ENCODE results near the gene HCFC2.

DNA sequence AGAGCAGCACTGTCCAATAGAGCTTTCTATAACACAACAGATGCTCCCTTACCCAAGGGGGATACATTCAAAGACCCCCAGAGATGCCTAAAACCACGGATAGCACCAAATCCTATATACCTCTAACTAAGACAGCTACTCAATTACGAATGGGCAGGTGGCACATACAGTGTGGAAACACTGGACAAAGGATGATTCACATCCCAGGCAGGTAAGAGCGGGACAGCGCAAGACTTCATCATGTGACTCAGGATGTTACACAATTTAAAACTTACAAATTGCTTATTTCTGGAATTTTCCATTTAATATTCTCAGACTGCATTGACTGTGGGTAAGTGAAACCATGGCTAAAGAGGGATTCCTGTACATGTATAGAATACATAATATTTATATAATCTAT lies 5.5 kb upstream of the HCFC2 start:
- TF ChIP-seq, protein P1, sequence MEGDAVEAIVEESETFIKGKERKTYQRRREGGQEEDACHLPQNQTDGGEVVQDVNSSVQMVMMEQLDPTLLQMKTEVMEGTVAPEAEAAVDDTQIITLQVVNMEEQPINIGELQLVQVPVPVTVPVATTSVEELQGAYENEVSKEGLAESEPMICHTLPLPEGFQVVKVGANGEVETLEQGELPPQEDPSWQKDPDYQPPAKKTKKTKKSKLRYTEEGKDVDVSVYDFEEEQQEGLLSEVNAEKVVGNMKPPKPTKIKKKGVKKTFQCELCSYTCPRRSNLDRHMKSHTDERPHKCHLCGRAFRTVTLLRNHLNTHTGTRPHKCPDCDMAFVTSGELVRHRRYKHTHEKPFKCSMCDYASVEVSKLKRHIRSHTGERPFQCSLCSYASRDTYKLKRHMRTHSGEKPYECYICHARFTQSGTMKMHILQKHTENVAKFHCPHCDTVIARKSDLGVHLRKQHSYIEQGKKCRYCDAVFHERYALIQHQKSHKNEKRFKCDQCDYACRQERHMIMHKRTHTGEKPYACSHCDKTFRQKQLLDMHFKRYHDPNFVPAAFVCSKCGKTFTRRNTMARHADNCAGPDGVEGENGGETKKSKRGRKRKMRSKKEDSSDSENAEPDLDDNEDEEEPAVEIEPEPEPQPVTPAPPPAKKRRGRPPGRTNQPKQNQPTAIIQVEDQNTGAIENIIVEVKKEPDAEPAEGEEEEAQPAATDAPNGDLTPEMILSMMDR (IDR thresholded peaks at IDR 0.05), result no peak
- TF ChIP-seq POLR2AphosphoS5 (IDR thresholded peaks at IDR 0.05; ENCODE audit: low read depth, low read length) (no peak), TCF7L2 (IDR thresholded peaks at IDR 0.05; ENCODE audit: low read depth, low read length) (no peak)

Measured in Panc1 (cell line).